GM12891 (cell line): ENCODE results near the gene CFAP46.

ENCODE experiments used
- PAX5 ChIP-seq: IDR thresholded peaks from 2 replicates; pipeline ENCODE4 v1.6.1; 2011; ENCODE audit warnings: low read length, moderate library complexity, mild to moderate bottlenecking; ENCODE audit not compliant: insufficient read depth, severe bottlenecking
- POLR2A ChIP-seq: IDR thresholded peaks from 2 replicates; pipeline ENCODE4 v1.6.1; 2011; ENCODE audit warnings: low read depth, low read length, control low read depth
- POLR2AphosphoS5 ChIP-seq: IDR thresholded peaks from 2 replicates; pipeline ENCODE4 v1.6.1; 2011; ENCODE audit warnings: low read depth, low read length, control low read depth
- POU2F2 ChIP-seq: IDR thresholded peaks from 2 replicates; pipeline ENCODE4 v1.6.1; 2011; ENCODE audit warnings: low read depth, mild to moderate bottlenecking, control low read depth, low read length, moderate library complexity
- SPI1 ChIP-seq: IDR thresholded peaks from 2 replicates; pipeline ENCODE4 v1.6.1; 2011; ENCODE audit warnings: low read depth, low read length, control low read depth
- TAF1 ChIP-seq: IDR thresholded peaks from 2 replicates; pipeline ENCODE4 v1.6.1; 2011; ENCODE audit warnings: low read depth, low read length, control low read depth

DNA sequence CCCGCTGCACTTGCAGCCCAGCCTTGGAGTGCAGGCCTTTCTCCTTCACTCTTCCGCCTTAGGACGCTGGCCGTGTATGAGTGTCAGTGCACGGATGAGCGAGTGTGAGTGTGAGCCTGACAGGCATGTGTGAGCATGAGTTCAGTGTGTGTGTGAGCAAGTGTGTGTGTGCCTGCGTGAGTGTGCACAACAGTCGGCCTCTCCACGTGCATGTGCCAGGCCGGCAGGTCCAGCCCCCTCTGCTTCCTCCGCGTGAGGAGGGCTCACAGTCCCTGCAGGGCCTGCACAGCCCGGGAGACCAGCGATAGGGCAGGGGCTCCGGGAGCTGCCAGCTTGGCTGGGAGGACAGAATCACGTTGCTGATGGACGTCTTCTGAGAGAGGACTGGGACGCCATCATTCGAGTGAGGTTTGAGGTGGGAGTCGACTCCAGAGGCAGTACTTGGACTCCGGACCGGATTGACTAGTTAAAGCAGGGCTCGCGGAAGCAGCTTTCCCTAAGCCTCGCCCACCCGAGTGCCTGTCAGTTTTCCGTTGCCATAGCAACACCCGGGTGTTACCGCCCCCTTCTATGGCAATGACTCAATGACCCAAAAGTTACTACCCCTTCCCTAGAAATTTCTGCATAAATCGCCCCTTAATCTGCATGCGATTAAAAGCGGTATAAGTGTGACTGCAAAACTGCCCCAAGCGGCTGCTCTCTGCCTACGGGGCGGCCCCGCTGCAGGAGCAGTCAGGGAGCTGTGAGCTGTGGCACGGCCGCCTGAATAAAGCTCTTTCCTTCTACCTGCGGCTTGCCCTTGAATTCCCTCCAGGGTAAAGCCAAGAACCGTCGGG is 19.6 kb upstream of the CFAP46 start:
- TF ChIP-seq POLR2A (no peak), POLR2AphosphoS5 (no peak), TAF1 (no peak), SPI1 (no peak), POU2F2 (peak; percentile 38; the same call in 1 of the 2 replicates), PAX5 (no peak)
